Natural killer cell treated with Interleukin-12 subunit alpha and Interleukin-12 subunit beta and Interleukin-15 and Interleukin-18, amount 100 ng/mL, for 72 hours (primary cell): ENCODE measurements around the gene NRSN2. TPM values are rescaled to one million over a fixed set of nuclear protein-coding genes. Genes with fewer than 3 reads are reported as not detected.

Source experiments
- ATAC-seq, 2 donors: fragments of 150-1000 bp; cut with Tn5 transposase in 1 of 2; sonication (Bioruptor Pico), chemical (Tn5 transposase) in 1 of 2; 2 replicates each; pipeline ENCODE4 v1.10.0; 2021
- DNase-seq: peaks from one replicate; pipeline ENCODE4 v3.0.0; 2022; ENCODE audit warnings: low spot score
- H3K27ac Mint-ChIP-seq, 2 donors: 1 replicate in 1 of 2; 2 replicates in 1 of 2; pipeline ENCODE4 v1.8.0; 2022; ENCODE audit warnings: mixed read lengths in 2 of 2, mild to moderate bottlenecking in 1 of 2, moderate library complexity in 1 of 2
- H3K27me3 Mint-ChIP-seq, 2 donors: 1 replicate in 1 of 2; 2 replicates in 1 of 2; pipeline ENCODE4 v1.8.0; 2022; ENCODE audit warnings: mixed read lengths in 2 of 2
- H3K36me3 Mint-ChIP-seq: one replicate; pipeline ENCODE4 v1.8.0; 2022; ENCODE audit warnings: mixed read lengths
- H3K4me1 Mint-ChIP-seq, 2 donors: 1 replicate in 1 of 2; 2 replicates in 1 of 2; pipeline ENCODE4 v1.8.0; 2022; ENCODE audit warnings: low read depth in 2 of 2, mixed read lengths in 2 of 2, mild to moderate bottlenecking in 1 of 2
- H3K4me3 Mint-ChIP-seq: one replicate; pipeline ENCODE4 v1.8.0; 2022; ENCODE audit warnings: mixed read lengths
- H3K9me3 Mint-ChIP-seq: 2 replicates; pipeline ENCODE4 v1.8.0; 2022; ENCODE audit warnings: mixed read lengths
- total RNA-seq, 2 donors: library from RNA; stranded (reverse); gene quantifications; one replicate each; pipeline ENCODE4 v1.2.3, GENCODE V29; 2022

NRSN2 gene
- total RNA-seq, 2 donors from 2014 or later: 3.6 to 5.5 TPM

GRCh38 chr20:396619-397431, 49.9 kb downstream of the NRSN2 start:
- Mint-ChIP-seq H3K27ac (no peak overlapping the region), H3K4me1 (peaks cover 0 to 2% of the 10 kb centered on the region in 2 donors), H3K9me3 (no peaks in the 10 kb centered on the region), H3K36me3 (peaks cover 5% of the 10 kb centered on the region), H3K27me3 (no peaks in the 10 kb centered on the region), H3K4me3 (no peak overlapping the region)
- ATAC-seq (no peak), DNase-seq (no peak)

- DNase-seq (no peak), ATAC-seq (no peak)
- no peak overlapping the region for H3K27ac Mint-ChIP-seq
- H3K4me1 Mint-ChIP-seq: peaks cover 0 to 3% of the 10 kb centered on the region in 2 donors
- H3K9me3 Mint-ChIP-seq: no peaks in the 10 kb centered on the region
- H3K36me3 Mint-ChIP-seq: peaks cover 5% of the 10 kb centered on the region
- H3K27me3 Mint-ChIP-seq: no peaks in the 10 kb centered on the region
- H3K4me3 Mint-ChIP-seq: no peak overlapping the region
These were observed 50.7 kb downstream of the NRSN2 start for GRCh38 chr20:397432-398237.

- no peaks in the 10 kb centered on the region for H3K27me3 Mint-ChIP-seq
- H3K27ac Mint-ChIP-seq: no peak overlapping the region
- ATAC-seq (no peak), DNase-seq (no peak)
- H3K4me1 Mint-ChIP-seq: peaks cover 7 to 11% of the 10 kb centered on the region in 2 donors
- no peak overlapping the region for H3K4me3 Mint-ChIP-seq
- no peaks in the 10 kb centered on the region for H3K36me3 Mint-ChIP-seq
- H3K9me3 Mint-ChIP-seq: no peaks in the 10 kb centered on the region
These were observed 52.3 kb downstream of the NRSN2 start for GRCh38 chr20:399182-399707.

GRCh38 chr20:400128-400453, 53.2 kb downstream of the NRSN2 start:
- peaks cover 7 to 11% of the 10 kb centered on the region in 2 donors for H3K4me1 Mint-ChIP-seq
- no peak overlapping the region for H3K27ac Mint-ChIP-seq
- no peak overlapping the region for H3K4me3 Mint-ChIP-seq
- DNase-seq: no peak
- no peak for ATAC-seq
- H3K36me3 Mint-ChIP-seq: no peaks in the 10 kb centered on the region
- no peaks in the 10 kb centered on the region for H3K9me3 Mint-ChIP-seq
- no peaks in the 10 kb centered on the region for H3K27me3 Mint-ChIP-seq

- peaks cover 7 to 11% of the 10 kb centered on the region in 2 donors for H3K4me1 Mint-ChIP-seq
- no peak overlapping the region for H3K4me3 Mint-ChIP-seq
- no peaks in the 10 kb centered on the region for H3K9me3 Mint-ChIP-seq
- H3K27me3 Mint-ChIP-seq: no peaks in the 10 kb centered on the region
- no peak overlapping the region for H3K27ac Mint-ChIP-seq
- DNase-seq (no peak), ATAC-seq (no peak)
- no peaks in the 10 kb centered on the region for H3K36me3 Mint-ChIP-seq
These were observed 53.8 kb downstream of the NRSN2 start for GRCh38 chr20:400454-401275.

- Mint-ChIP-seq H3K9me3 (no peaks in the 10 kb centered on the region), H3K36me3 (no peaks in the 10 kb centered on the region), H3K27me3 (no peaks in the 10 kb centered on the region), H3K4me3 (no peak overlapping the region), H3K4me1 (peaks cover 10 to 14% of the 10 kb centered on the region in 2 donors), H3K27ac (no peak overlapping the region)
- DNase-seq (no peak), ATAC-seq (no peak)
These were observed 55.0 kb downstream of the NRSN2 start for GRCh38 chr20:401682-402495.

GRCh38 chr20:402496-402885, 55.6 kb downstream of the NRSN2 start:
- ATAC-seq (no peak), DNase-seq (no peak)
- H3K27me3 Mint-ChIP-seq: no peaks in the 10 kb centered on the region
- H3K9me3 Mint-ChIP-seq: no peaks in the 10 kb centered on the region
- H3K27ac Mint-ChIP-seq: no peak overlapping the region
- H3K36me3 Mint-ChIP-seq: no peaks in the 10 kb centered on the region
- H3K4me1 Mint-ChIP-seq: peaks cover 16 to 20% of the 10 kb centered on the region in 2 donors
- no peak overlapping the region for H3K4me3 Mint-ChIP-seq

- no peaks in the 10 kb centered on the region for H3K9me3 Mint-ChIP-seq
- no peak overlapping the region for H3K4me3 Mint-ChIP-seq
- peaks cover 18 to 20% of the 10 kb centered on the region in 2 donors for H3K4me1 Mint-ChIP-seq
- H3K27me3 Mint-ChIP-seq: no peaks in the 10 kb centered on the region
- no peak for ATAC-seq
- peak overlapping the region in 1 of 2 donors; percentile 56 for H3K27ac Mint-ChIP-seq
- H3K36me3 Mint-ChIP-seq: no peaks in the 10 kb centered on the region
- DNase-seq: no peak
These were observed 56.1 kb downstream of the NRSN2 start for GRCh38 chr20:402898-403581.

GRCh38 chr20:403582-403957, 56.7 kb downstream of the NRSN2 start:
- Mint-ChIP-seq H3K27ac (peak overlapping the region; percentile 18 to 56), H3K4me1 (peaks cover 18 to 20% of the 10 kb centered on the region in 2 donors), H3K36me3 (no peaks in the 10 kb centered on the region), H3K27me3 (no peaks in the 10 kb centered on the region), H3K4me3 (no peak overlapping the region), H3K9me3 (no peaks in the 10 kb centered on the region)
- DNase-seq: no peak
- ATAC-seq: no peak

- H3K27me3 Mint-ChIP-seq: no peaks in the 10 kb centered on the region
- peak overlapping the region in 1 of 2 donors; percentile 18 for H3K27ac Mint-ChIP-seq
- H3K4me3 Mint-ChIP-seq: no peak overlapping the region
- ATAC-seq: no peak
- no peaks in the 10 kb centered on the region for H3K9me3 Mint-ChIP-seq
- H3K4me1 Mint-ChIP-seq: peaks cover 21 to 23% of the 10 kb centered on the region in 2 donors
- peaks cover 2% of the 10 kb centered on the region for H3K36me3 Mint-ChIP-seq
- no peak for DNase-seq
These were observed 57.2 kb downstream of the NRSN2 start for GRCh38 chr20:404088-404487.
